ENCODE results near the gene TACO1. TPM values are rescaled to one million over a fixed set of nuclear protein-coding genes. Genes with fewer than 3 reads are reported as not detected.

The TACO1 gene
- polyA plus RNA-seq, 2 of the 4 experiments (the other 2 are of a cell fraction): 49.1 to 49.9 TPM

DNA sequence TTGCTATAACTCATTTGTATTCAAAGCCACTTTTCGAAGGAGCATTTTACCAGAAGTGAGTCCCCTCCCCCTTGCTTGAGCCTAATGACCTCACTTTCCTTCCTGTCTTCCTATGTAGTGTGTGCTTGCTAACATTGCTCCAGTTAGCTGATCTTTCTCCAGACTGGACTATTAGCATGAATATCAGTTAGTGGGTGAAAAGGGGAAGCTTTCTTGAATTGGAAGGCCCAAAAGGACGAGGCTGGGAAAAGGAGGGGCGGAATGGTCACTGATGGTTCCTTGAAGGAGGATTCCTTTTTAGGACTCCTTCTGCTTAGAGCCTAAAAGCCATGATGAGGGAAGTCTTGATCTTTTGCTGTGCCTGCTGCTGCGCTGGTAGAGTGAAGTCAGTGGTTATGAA is 33.5 kb downstream of the TACO1 start:
- H3K4me1 ChIP-seq: no peaks in the 10 kb centered on the region
- CTCF ChIA-PET: interaction anchor here (1.0 to 4.1 kb wide), 3 partner anchors 12 to 155 kb away, joined by 3 to 21 read pairs (median 4); no protein-coding TSS in a partner anchor
- TF ChIP-seq RARB (CRISPR knock-in tag; IDR thresholded peaks at IDR 0.05) (no peak), RFX5 (IDR thresholded peaks at IDR 0.05) (no peak), TFCP2L1 (CRISPR knock-in tag; IDR thresholded peaks at IDR 0.05) (no peak), JUNB (IDR thresholded peaks at IDR 0.05) (no peak), HOXB5 (CRISPR knock-in tag; IDR thresholded peaks at IDR 0.05) (no peak), TP53 (CRISPR knock-in tag; IDR thresholded peaks at IDR 0.05) (no peak), NFE2L2 (conservative IDR thresholded peaks at IDR 0.05; ENCODE audit: low read length) (no peak), CTCF (IDR thresholded peaks at IDR 0.05) (no peak), FOSB (CRISPR knock-in tag; IDR thresholded peaks at IDR 0.05) (no peak), FOSL2 (IDR thresholded peaks at IDR 0.05) (no peak), FOSL2 (CRISPR knock-in tag; IDR thresholded peaks at IDR 0.05) (no peak), HES2 (IDR thresholded peaks at IDR 0.05) (no peak), HMGXB4 (CRISPR knock-in tag; IDR thresholded peaks at IDR 0.05; ENCODE audit: borderline replicate concordance) (no peak), CHD2 (IDR thresholded peaks at IDR 0.05; ENCODE audit: low read length, partially characterized antibody) (no peak), HOXA7 (CRISPR knock-in tag; IDR thresholded peaks at IDR 0.05) (no peak), CHD4 (IDR thresholded peaks at IDR 0.05; ENCODE audit: borderline replicate concordance) (no peak), ZC3H11A (IDR thresholded peaks at IDR 0.05) (no peak), JUN (IDR thresholded peaks at IDR 0.05) (no peak)
- TF ChIP-seq, protein P1, sequence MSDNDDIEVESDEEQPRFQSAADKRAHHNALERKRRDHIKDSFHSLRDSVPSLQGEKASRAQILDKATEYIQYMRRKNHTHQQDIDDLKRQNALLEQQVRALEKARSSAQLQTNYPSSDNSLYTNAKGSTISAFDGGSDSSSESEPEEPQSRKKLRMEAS (IDR thresholded peaks at IDR 0.05): no peak
- TF ChIP-seq, protein P2, sequence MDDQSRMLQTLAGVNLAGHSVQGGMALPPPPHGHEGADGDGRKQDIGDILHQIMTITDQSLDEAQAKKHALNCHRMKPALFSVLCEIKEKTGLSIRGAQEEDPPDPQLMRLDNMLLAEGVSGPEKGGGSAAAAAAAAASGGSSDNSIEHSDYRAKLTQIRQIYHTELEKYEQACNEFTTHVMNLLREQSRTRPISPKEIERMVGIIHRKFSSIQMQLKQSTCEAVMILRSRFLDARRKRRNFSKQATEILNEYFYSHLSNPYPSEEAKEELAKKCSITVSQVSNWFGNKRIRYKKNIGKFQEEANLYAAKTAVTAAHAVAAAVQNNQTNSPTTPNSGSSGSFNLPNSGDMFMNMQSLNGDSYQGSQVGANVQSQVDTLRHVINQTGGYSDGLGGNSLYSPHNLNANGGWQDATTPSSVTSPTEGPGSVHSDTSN (IDR thresholded peaks at IDR 0.05): no peak
- H3K9me3 ChIP-seq: no peaks in the 10 kb centered on the region
- POLR2A ChIA-PET: no interaction called here
- no peak overlapping the region for H3K4me3 ChIP-seq
- H3K27ac ChIP-seq: no peak overlapping the region
- no peak overlapping the region for H3K4me2 ChIP-seq
- FAIRE-seq: no peak
- no peak for ATAC-seq
- no peak for DNase-seq (ENCODE audit: low read depth in 1 of 2, low spot score in 1 of 2)
- WGBS (ENCODE audit: missing lambda C conversion rate): 91% methylated on average over 4 of the region's 4 CpGs

DNA sequence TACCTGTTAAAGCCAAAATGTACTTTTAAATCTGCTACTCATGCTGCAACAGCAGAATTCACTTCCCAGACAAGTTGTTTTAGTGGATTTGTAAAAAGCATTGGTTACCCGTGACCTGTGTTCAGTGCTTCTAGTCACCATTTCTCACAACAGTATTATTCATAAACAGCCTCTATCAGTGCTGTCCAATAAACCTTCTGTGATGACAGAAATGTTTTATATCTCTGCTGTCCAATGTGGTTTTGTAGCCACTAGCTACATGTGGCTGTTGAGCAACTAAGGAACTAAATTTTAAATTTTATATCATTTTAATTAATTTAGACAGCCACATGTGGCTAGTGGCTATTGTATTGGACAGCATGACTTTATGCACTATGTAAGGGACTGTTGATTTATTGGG is 34.1 kb downstream of the TACO1 start:
- H3K27ac ChIP-seq: no peak overlapping the region
- DNase-seq (ENCODE audit: low read depth in 1 of 2, low spot score in 1 of 2) (no peak), ATAC-seq (no peak), FAIRE-seq (no peak)
- H3K4me2 ChIP-seq: no peak overlapping the region
- no peaks in the 10 kb centered on the region for H3K4me1 ChIP-seq
- no peak overlapping the region for H3K4me3 ChIP-seq
- ChIA-PET POLR2A (no interaction called here), CTCF (interaction anchor here (0.6 to 4.1 kb wide), 5 partner anchors 11 to 364 kb away, joined by 3 to 21 read pairs (median 5); partner anchors contain the start of gene MAP3K3)
- 100% methylated on average over 1 of the region's 1 CpG for WGBS (ENCODE audit: missing lambda C conversion rate)
- TF ChIP-seq, protein P2 (IDR thresholded peaks at IDR 0.05): no peak
- H3K9me3 ChIP-seq: no peaks in the 10 kb centered on the region

All from A549 (cell line).